M059J (cell line): ENCODE data around the gene TNIK. TPM values are rescaled to one million over a fixed set of nuclear protein-coding genes. Genes with fewer than 3 reads are reported as not detected.

Experiments used
- DNase-seq: peaks from one replicate; pipeline ENCODE4 v3.0.0-alpha.2; 2012; ENCODE audit warnings: low read depth
- total RNA-seq: library from RNA; depleted of rRNA; stranded (reverse); fragments of >200 nt; shearing (Covaris generic); gene quantifications from 2 replicates; pipeline ENCODE4 v1.2.3, GENCODE V29; 2014

TNIK gene
- total RNA-seq, 1 experiment from 2014 or later, result 26.3 TPM

- no peak for DNase-seq
Observed at GRCh38 chr3:171168551-171168950, 291.7 kb downstream of the TNIK start.

GRCh38 chr3:171168086-171168485, 292.1 kb downstream of the TNIK start:
- peak; percentile 62 for DNase-seq

GRCh38 chr3:171165983-171166382, 294.2 kb downstream of the TNIK start:
- peak; percentile 71 for DNase-seq

GRCh38 chr3:171165499-171165921, 294.7 kb downstream of the TNIK start:
- no peak for DNase-seq

- peak; percentile 83 for DNase-seq
Observed at GRCh38 chr3:171164067-171164465, 296.1 kb downstream of the TNIK start.

GRCh38 chr3:171163101-171164066, 296.8 kb downstream of the TNIK start:
- no peak for DNase-seq

- DNase-seq, result no peak
Observed at GRCh38 chr3:171160325-171160724, 299.9 kb downstream of the TNIK start.

- DNase-seq, result no peak
Observed at GRCh38 chr3:171159822-171160157, 300.4 kb downstream of the TNIK start.

- no peak for DNase-seq
Observed at GRCh38 chr3:171159024-171159821, 301.0 kb downstream of the TNIK start.

GRCh38 chr3:171157980-171158379, 302.2 kb downstream of the TNIK start:
- no peak for DNase-seq

GRCh38 chr3:171157286-171157685, 302.9 kb downstream of the TNIK start:
- DNase-seq, result no peak

GRCh38 chr3:171156401-171157010, 303.7 kb downstream of the TNIK start:
- DNase-seq, result peak; percentile 75

GRCh38 chr3:171155122-171155700, 305.0 kb downstream of the TNIK start:
- no peak for DNase-seq

- DNase-seq, result no peak
Observed at GRCh38 chr3:171150945-171151344, 309.3 kb downstream of the TNIK start.

GRCh38 chr3:171149526-171150116, 310.6 kb downstream of the TNIK start:
- DNase-seq, result no peak

GRCh38 chr3:171145798-171146197, 314.4 kb downstream of the TNIK start:
- no peak for DNase-seq

GRCh38 chr3:171142985-171143384, 317.2 kb downstream of the TNIK start:
- DNase-seq, result no peak

GRCh38 chr3:171140246-171140645, 320.0 kb downstream of the TNIK start:
- DNase-seq, result no peak

- DNase-seq, result peak; percentile 28
Observed at GRCh38 chr3:171138027-171138426, 322.2 kb downstream of the TNIK start.

GRCh38 chr3:171135549-171135948, 324.7 kb downstream of the TNIK start:
- DNase-seq, result peak; percentile 50

GRCh38 chr3:171133796-171134569, 326.2 kb downstream of the TNIK start:
- DNase-seq, result peak; percentile 30
